H1 (cell line): ENCODE results near the gene FAIM2. TPM values are rescaled to one million over a fixed set of nuclear protein-coding genes. Genes with fewer than 3 reads are reported as not detected.
A peak's percentile ranks its signal among the peaks of the same experiment; 100 is the strongest.

Experiments
- CTCF ChIA-PET: fragments of 300-600 bp; sonication (Branson Sonifier 250); formaldehyde crosslinking; loops from one replicate; lab custom pipeline; 2021; ENCODE audit not compliant: partially characterized antibody; lab: Charles Lee
- POLR2A ChIA-PET: fragments of 300-600 bp; sonication (Branson Sonifier 250); formaldehyde crosslinking; loops from one replicate; lab custom pipeline; 2021; ENCODE audit warnings: inconsistent platforms; ENCODE audit not compliant: partially characterized antibody; lab: Charles Lee
- DNase-seq, 2 experiments: peaks; one replicate each; pipeline versions ENCODE4 v3.0.0 to v3.0.0-alpha.2; 2010 to 2022; ENCODE audit warnings: low spot score in 2 of 2, low read depth in 1 of 2, mixed read lengths in 1 of 2
- FAIRE-seq: peaks from 2 replicates; lab custom pipeline; 2011; peaks lifted over from hg19 to GRCh38; lab: Jason Lieb, UNC
- H2AFZ ChIP-seq: 2 replicates; pipeline ENCODE4 v1.8.1; 2012; ENCODE audit warnings: low read length, inconsistent platforms
- H2AK5ac ChIP-seq: 2 replicates; pipeline ENCODE4 v1.6.1; 2013; ENCODE audit warnings: low read depth, low read length
- H2BK120ac ChIP-seq: replicated peaks from 2 replicates; pipeline ENCODE3; 2013; ENCODE audit warnings: low read depth, low read length, inconsistent platforms
- H2BK12ac ChIP-seq: 2 replicates; pipeline ENCODE4 v1.6.1; 2013; ENCODE audit warnings: low read depth, low read length
- H2BK15ac ChIP-seq: 2 replicates; pipeline ENCODE4 v1.6.1; 2013; ENCODE audit warnings: low read length
- H2BK20ac ChIP-seq: 2 replicates; pipeline ENCODE4 v1.6.1; 2013; ENCODE audit warnings: low read length
- H2BK5ac ChIP-seq: 2 replicates; pipeline ENCODE4 v1.6.1; 2013; ENCODE audit warnings: low read depth, low read length
- H3K14ac ChIP-seq: 2 replicates; pipeline ENCODE4 v1.6.1; 2013; ENCODE audit warnings: inconsistent platforms; ENCODE audit not compliant: insufficient read length
- H3K18ac ChIP-seq: 2 replicates; pipeline ENCODE4 v1.6.1; 2013; ENCODE audit warnings: low read length; ENCODE audit errors: extremely low read depth
- H3K23ac ChIP-seq: 2 replicates; pipeline ENCODE4 v1.6.1; 2013; ENCODE audit warnings: inconsistent platforms; ENCODE audit not compliant: insufficient read length
- H3K23me2 ChIP-seq: 2 replicates; pipeline ENCODE4 v1.6.1; 2013; ENCODE audit warnings: low read depth, low read length
- H3K27ac ChIP-seq: 2 replicates; pipeline ENCODE4 v1.6.1; 2011; ENCODE audit warnings: low read depth, low read length, inconsistent platforms
- H3K27me3 ChIP-seq, 4 experiments: replicated peaks in 1 of 4; 1 replicate in 1 of 4; 2 replicates in 3 of 4; pipeline versions ENCODE4 v1.6.1 to v1.8.1; 2011 to 2013; ENCODE audit warnings: low read length in 3 of 4, mild to moderate bottlenecking in 3 of 4, inconsistent platforms in 2 of 4, mixed read lengths in 2 of 4, moderate library complexity in 1 of 4; ENCODE audit not compliant: control insufficient read depth in 3 of 4, insufficient read depth in 3 of 4; ENCODE audit errors: extremely low read depth in 1 of 4
- H3K36me3 ChIP-seq, 4 experiments: 2 replicates each; pipeline versions ENCODE4 v1.6.1 to v1.8.1; 2011 to 2013; ENCODE audit warnings: mild to moderate bottlenecking in 4 of 4, low read length in 3 of 4, moderate library complexity in 2 of 4, control low read depth in 1 of 4, inconsistent platforms in 1 of 4; ENCODE audit not compliant: insufficient read depth in 4 of 4, control insufficient read depth in 2 of 4
- H3K4ac ChIP-seq: replicated peaks from 2 replicates; pipeline ENCODE3; 2013; ENCODE audit warnings: low read length, low read depth, mixed read lengths, inconsistent platforms; ENCODE audit not compliant: insufficient read length
- H3K4me1 ChIP-seq, 4 experiments: replicated peaks in 1 of 4; 1 replicate in 1 of 4; 2 replicates in 3 of 4; pipeline versions ENCODE4 v1.6.1 to v1.8.1; 2011 to 2013; ENCODE audit warnings: low read length in 3 of 4, inconsistent platforms in 2 of 4, mixed read lengths in 1 of 4; ENCODE audit not compliant: insufficient read depth in 4 of 4, control insufficient read depth in 3 of 4
- H3K4me2 ChIP-seq, 2 experiments: 2 replicates each; pipeline versions ENCODE4 v1.6.1 to v1.8.1; 2011 to 2013; ENCODE audit warnings: low read depth in 2 of 2, low read length in 2 of 2, control low read depth in 1 of 2, inconsistent platforms in 1 of 2, mild to moderate bottlenecking in 1 of 2; ENCODE audit not compliant: insufficient read depth in 1 of 2
- H3K4me3 ChIP-seq, 4 experiments: fragments of 200-600, 300-600 bp in 1 of 4; sonication (generic), shearing (Covaris generic), sonication (Bioruptor Twin) in 1 of 4; 2 replicates each; pipeline versions ENCODE4 v1.5.1 to v1.8.1; 2011 to 2016; ENCODE audit warnings: low read length in 4 of 4, low read depth in 3 of 4, control low read depth in 2 of 4, inconsistent platforms in 2 of 4, mild to moderate bottlenecking in 2 of 4, mixed read lengths in 1 of 4, moderate library complexity in 1 of 4; ENCODE audit not compliant: insufficient read depth in 2 of 4; ENCODE audit errors: extremely low read depth in 1 of 4
- H3K56ac ChIP-seq: replicated peaks from 2 replicates; pipeline ENCODE3; 2013; ENCODE audit warnings: low read depth, mild to moderate bottlenecking, mixed read lengths, low read length, inconsistent platforms; ENCODE audit not compliant: insufficient read length
- H3K79me1 ChIP-seq: 2 replicates; pipeline ENCODE4 v1.6.1; 2013; ENCODE audit warnings: low read depth, low read length, control low read depth
- H3K79me2 ChIP-seq, 2 experiments: 2 replicates each; pipeline versions ENCODE4 v1.6.1 to v1.8.1; 2012 to 2013; ENCODE audit warnings: low read length in 2 of 2, mild to moderate bottlenecking in 2 of 2, inconsistent platforms in 1 of 2; ENCODE audit not compliant: insufficient read depth in 2 of 2, control insufficient read depth in 1 of 2
- H3K9ac ChIP-seq, 4 experiments: replicated peaks in 1 of 4; 1 replicate in 1 of 4; 2 replicates in 3 of 4; pipeline versions ENCODE4 v1.6.1 to v1.8.1; 2011 to 2013; ENCODE audit warnings: low read depth in 3 of 4, low read length in 3 of 4, control low read depth in 2 of 4, mild to moderate bottlenecking in 2 of 4, moderate library complexity in 2 of 4, inconsistent platforms in 1 of 4; ENCODE audit errors: extremely low read depth in 1 of 4
- H3K9me3 ChIP-seq, 2 experiments: 2 replicates each; pipeline versions ENCODE4 v1.6.1 to v1.8.1; 2012 to 2013; ENCODE audit warnings: mild to moderate bottlenecking in 2 of 2, moderate library complexity in 2 of 2, control low read depth in 1 of 2, inconsistent platforms in 1 of 2, low read depth in 1 of 2, low read length in 1 of 2, mixed read lengths in 1 of 2; ENCODE audit not compliant: insufficient read depth in 2 of 2
- H4K20me1 ChIP-seq, 2 experiments: replicated peaks in 1 of 2; 2 replicates each; pipeline versions ENCODE3 to v1.8.1; 2011 to 2013; ENCODE audit warnings: inconsistent platforms in 2 of 2, low read length in 2 of 2, mild to moderate bottlenecking in 1 of 2; ENCODE audit not compliant: insufficient read depth in 2 of 2, control insufficient read depth in 1 of 2
- H4K5ac ChIP-seq: 2 replicates; pipeline ENCODE4 v1.6.1; 2013; ENCODE audit warnings: low read length, low read depth, mixed read lengths, inconsistent platforms; ENCODE audit not compliant: insufficient read length
- H4K8ac ChIP-seq: 2 replicates; pipeline ENCODE4 v1.8.0; 2013; ENCODE audit warnings: mild to moderate bottlenecking, moderate library complexity, low read length, inconsistent platforms; ENCODE audit not compliant: insufficient read depth; ENCODE audit errors: extremely low read depth
- H4K91ac ChIP-seq: replicated peaks from 2 replicates; pipeline ENCODE3; 2013; ENCODE audit warnings: low read length, mixed read lengths, inconsistent platforms; ENCODE audit not compliant: insufficient read length
- CBX8 ChIP-seq: fragments of 300-800, 300-1000 bp; sonication (generic); IDR thresholded peaks from 2 replicates; pipeline ENCODE4 v1.7.1; 2016; ENCODE audit warnings: low read depth, low read length, borderline replicate concordance
- CTCF ChIP-seq, 3 experiments: IDR thresholded peaks; 1 replicate in 2 of 3; 2 replicates in 1 of 3; pipeline versions ENCODE4 v1.5.1 to v1.6.1; 2011; ENCODE audit warnings: low read length in 3 of 3, mild to moderate bottlenecking in 3 of 3, inconsistent platforms in 2 of 3, low read depth in 1 of 3, moderate library complexity in 1 of 3; ENCODE audit not compliant: insufficient read depth in 1 of 3; ENCODE audit errors: control extremely low read depth in 1 of 3
- FOSL1 ChIP-seq: IDR thresholded peaks from 2 replicates; pipeline ENCODE4 v1.6.1; 2011; ENCODE audit warnings: mild to moderate bottlenecking, low read depth, low read length, moderate library complexity; ENCODE audit not compliant: insufficient read depth
- POLR2AphosphoS5 ChIP-seq: IDR thresholded peaks from 2 replicates; pipeline ENCODE4 v1.6.1; 2011; ENCODE audit warnings: low read depth, low read length
- SAP30 ChIP-seq: fragments of 300-600 bp; sonication (generic); IDR thresholded peaks from 2 replicates; pipeline ENCODE4 v1.7.1; 2012; ENCODE audit warnings: low read length, moderate library complexity, mild to moderate bottlenecking, inconsistent platforms; ENCODE audit not compliant: insufficient read depth, insufficient replicate concordance
- YY1 ChIP-seq: IDR thresholded peaks from 2 replicates; pipeline ENCODE4 v1.6.1; 2011; ENCODE audit warnings: low read depth, mild to moderate bottlenecking, low read length
- WGBS, 2 experiments: shearing (Covaris generic) in 1 of 2; methylation state at CpG; one replicate each; pipeline versions ENCODE4 v1.1.6 to v1.1.7; 2013 to 2015; ENCODE audit warnings: low lambda C conversion rate in 2 of 2, mixed read lengths in 2 of 2, inconsistent platforms in 1 of 2, low coverage in 1 of 2, missing lambda C conversion rate in 1 of 2; ENCODE audit not compliant: insufficient replicate concordance in 2 of 2, insufficient coverage in 1 of 2, insufficient read length in 1 of 2; ENCODE audit errors: extremely low coverage in 1 of 2, missing lambda C conversion rate in 1 of 2; 5-methylcytosine and 5-hydroxymethylcytosine counted together
- polyA plus RNA-seq, 7 experiments: library from polyadenylated mRNA; depleted of rRNA in 3 of 7; stranded (reverse) in 5 of 7; unstranded in 2 of 7; fragments of >200 nt in 5 of 7; fragments of 200-250 nt in 2 of 7; gene quantifications; 1 replicate in 5 of 7; 2 replicates in 1 of 7; 4 replicates in 1 of 7; pipeline versions ENCODE4 v1.2.1 to v1.2.3, GENCODE V29; 2011 to 2013; ENCODE audit warnings: missing spikeins in 2 of 7, mixed read lengths in 2 of 7
- total RNA-seq: library from RNA; stranded (reverse); fragmentation: NEBNext Ultra II Directional; extraction: Animal tissue kit (Norgen Biotek cat#: 25700); gene quantifications from 2 replicates; pipeline ENCODE4 v1.2.1, GENCODE V29; 2021

The FAIM2 gene
- total and polyA plus RNA-seq, 2 of the 8 experiments (the other 6 are each of a cell fraction or from before 2014, with no cell fraction given), result 0.89 to 1.3 TPM

DNA sequence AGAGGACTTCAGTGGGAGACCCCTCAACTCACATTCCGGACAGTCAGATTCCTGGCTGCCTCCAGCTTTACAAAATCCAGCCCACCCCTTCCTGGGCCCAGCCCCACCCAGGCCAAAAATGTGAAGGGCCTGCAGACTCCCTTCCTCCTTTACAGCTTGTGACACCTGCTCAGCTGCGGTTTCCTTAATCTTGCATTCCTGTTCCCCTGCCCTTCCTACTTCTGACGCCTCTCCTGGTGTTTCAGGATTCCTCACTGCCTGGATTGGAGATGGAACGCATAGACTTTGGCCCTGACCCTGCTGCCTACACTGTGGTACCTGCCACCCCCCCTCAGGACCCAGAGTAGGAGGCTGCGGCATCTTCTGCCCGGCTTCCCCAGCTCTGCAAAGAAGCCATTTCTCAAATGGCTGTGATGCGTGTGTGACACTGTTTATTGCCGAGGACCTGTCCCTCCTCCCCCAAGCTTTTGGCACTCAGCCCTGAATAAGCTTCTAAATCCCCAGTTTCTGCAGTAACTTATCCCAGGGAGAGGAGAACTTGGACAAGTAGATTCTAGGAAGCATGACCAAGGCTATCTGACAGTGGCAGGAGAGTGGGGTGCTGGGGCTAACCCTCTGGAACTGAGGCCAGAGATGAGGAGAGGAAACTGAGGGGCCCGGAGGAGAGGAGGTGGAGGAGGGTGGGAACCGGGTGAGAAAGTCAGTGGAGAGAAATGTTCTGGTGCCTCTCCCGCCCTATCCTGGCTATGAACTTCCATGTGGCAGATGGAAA is 35.9 kb downstream of the FAIM2 start:
- Histone ChIP-seq H3K18ac (no peak overlapping the region), H3K79me2 (no peaks in the 10 kb centered on the region), H3K79me1 (no peaks in the 10 kb centered on the region), H3K9me3 (no peaks in the 10 kb centered on the region), H3K56ac (no peak overlapping the region), H3K27me3 (peaks cover 0 to 2% (median 0%) of the 10 kb centered on the region in 4 experiments; a peak in 1 of 7 replicates), H3K4ac (no peak overlapping the region), H4K91ac (no peak overlapping the region), H2BK20ac (no peak overlapping the region), H3K36me3 (no peaks in the 10 kb centered on the region), H2AK5ac (no peak overlapping the region), H3K4me3 (no peak overlapping the region), H3K23ac (no peak overlapping the region), H3K14ac (no peak overlapping the region), H3K4me1 (peaks cover 0 to 3% (median 1%) of the 10 kb centered on the region in 4 experiments; a peak in 3 of 7 replicates), H2BK5ac (no peak overlapping the region), H3K9ac (no peak overlapping the region), H4K20me1 (no peaks in the 10 kb centered on the region), H3K23me2 (no peaks in the 10 kb centered on the region), H4K8ac (no peak overlapping the region), H2AFZ (no peak overlapping the region), H2BK15ac (no peak overlapping the region), H3K4me2 (no peak overlapping the region), H3K27ac (no peak overlapping the region), H2BK12ac (peak overlapping the region; percentile 21; the same call in 1 of the 2 replicates), H4K5ac (no peak overlapping the region), H2BK120ac (no peak overlapping the region)
- ChIA-PET CTCF (interaction anchor here (0.7 to 10.0 kb wide), 51 partner anchors 7 to 1968 kb away, joined by 3 to 137 read pairs (median 7); partner anchors contain the start of genes AQP2, AQP5, BCDIN3D and TMBIM6), POLR2A (interaction anchor here (0.7 to 1.6 kb wide), 4 partner anchors 35 to 119 kb away, joined by 3 to 5 read pairs (median 3); no protein-coding TSS in a partner anchor)
- 77% methylated on average over 10 of the region's 11 CpGs; no CpG with 5 or more reads in 1 of the 2 experiments for WGBS, 2 experiments
- peak in 1 of 2 experiments; percentile 24 for DNase-seq
- FAIRE-seq, result no peak
- no peak for TF ChIP-seq SAP30
- no peak for TF ChIP-seq CTCF (IDR thresholded peaks at IDR 0.05; ENCODE audit: control extremely low read depth in 1 of 3, insufficient read depth in 1 of 3, low read depth in 1 of 3, low read length in 3 of 3)
- TF ChIP-seq FOSL1, result no peak
- no peak for TF ChIP-seq YY1
- TF ChIP-seq CBX8, result no peak
- TF ChIP-seq POLR2AphosphoS5, result no peak
